ENCODE results near the gene SH3GL2.
A peak's percentile ranks its signal among the peaks of the same experiment; 100 is the strongest.

SH3GL2 gene

DNA sequence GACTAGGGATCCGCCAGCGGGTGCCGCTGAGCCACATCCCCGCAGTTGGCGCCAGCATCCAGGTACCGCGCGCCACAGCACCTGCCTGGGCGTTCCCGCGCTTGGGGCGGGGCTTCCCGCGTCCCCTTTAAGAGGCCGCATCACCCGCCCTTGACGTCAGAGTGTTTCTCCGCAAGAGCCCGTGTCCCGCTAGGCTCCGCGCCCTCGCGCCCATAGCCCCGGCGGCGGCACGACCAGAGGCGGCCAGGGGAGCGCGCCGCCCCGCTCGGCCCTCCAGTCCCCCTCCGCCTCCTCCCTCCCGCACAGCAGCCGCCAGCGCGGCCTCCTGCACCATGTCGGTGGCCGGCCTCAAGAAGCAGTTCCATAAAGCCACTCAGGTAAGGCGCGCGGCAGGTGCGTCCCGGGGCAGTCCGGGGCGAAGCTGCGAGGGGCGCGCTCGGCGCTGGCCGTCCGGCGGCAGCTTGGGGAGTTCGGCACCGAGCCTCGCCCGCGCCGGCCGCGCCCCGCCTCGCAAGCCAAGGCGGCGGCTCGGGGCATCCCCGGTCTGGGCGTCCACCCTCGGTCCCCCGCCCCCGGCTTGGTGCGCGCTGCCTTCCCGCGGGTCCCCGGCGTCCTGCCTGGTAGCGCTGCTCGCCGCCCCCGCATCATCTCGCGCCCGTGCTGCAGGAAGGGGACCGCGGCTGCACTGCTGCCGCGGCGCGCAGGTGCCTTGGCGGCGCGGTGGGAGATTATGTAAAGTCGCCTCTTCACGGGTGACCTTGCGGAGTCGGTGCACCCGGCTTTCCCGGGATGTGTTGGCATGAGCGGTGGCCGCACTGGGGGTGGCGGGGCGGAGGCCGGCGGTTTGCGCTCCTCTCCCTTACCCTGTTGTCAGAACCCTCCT, at the start of gene SH3GL2:
Gene SH3GL2, plus strand, starts transcription at position 156 of the 883 bp plus-strand sequence.
- DNase-seq = peak in 1 of 2 donors; percentile 23

DNA sequence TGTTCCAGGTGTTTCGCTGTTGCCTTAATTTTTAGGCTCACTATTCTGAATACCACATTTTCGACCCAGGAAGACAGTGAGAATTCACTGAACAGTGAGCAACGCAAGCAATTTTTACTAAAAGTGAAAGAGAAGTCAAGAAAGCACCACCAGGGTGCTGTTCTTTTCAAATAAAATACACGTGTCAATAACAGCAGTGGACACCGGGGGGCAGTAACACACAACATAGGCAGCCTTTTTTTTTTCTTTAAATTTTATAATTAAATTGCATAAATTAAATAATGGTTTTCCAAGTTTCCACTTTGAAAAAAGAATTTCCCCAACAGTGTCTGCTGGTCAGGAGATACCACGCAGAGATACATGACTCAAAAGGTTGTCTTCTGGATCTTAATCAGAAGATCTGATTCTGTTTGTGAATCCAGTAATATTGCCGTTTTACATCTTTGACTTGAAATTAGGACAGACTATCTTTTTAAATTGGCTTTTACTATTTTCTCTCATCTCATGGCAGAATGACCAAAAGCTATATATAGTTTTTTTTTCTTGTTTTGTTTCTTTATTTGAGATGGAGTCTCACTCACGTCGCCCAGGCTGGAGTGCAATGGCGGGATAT, 47.1 kb upstream of the SH3GL2 start:
- DNase-seq = peak in 1 of 2 donors; percentile 38

DNA sequence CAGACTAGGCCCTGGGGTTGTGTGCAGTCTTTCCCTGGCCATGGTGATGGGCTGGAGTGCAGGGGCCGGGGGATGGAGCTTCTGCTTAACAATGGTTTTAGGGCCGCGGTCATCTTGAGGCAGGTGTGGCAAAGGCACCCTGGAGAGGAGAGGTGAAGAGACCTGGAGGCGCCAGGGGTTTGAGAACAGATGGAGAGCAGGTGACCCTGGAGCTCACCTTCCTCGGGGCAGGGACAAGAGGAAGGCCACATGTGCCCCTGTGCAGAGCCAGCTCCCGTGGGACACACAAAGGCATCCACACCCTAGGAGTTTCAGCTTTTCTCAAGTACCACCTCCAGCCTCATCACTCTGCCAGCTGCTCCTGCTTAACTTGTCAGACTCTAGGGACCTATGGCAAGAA, 46.4 kb upstream of the SH3GL2 start:
- DNase-seq = no peak

DNA sequence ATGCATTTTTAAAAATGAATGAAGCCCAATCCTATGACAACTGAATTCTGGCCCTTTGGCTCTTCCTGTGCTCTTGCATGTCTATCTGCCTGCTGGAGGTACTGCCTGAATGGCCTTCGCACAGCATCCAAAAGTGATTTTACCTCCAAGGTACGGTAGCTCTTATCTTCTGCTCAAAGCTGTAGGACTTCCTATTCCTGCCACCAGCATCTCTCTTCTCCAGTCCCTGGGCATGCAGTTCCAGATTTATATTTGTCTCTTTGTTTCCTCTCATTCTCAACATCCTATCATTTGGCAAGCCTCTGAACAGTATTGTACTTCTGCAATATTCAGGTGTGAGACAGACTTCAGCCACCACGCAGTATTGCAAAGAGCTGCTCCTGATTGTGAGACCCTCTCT, 43.7 kb upstream of the SH3GL2 start:
- no peak for DNase-seq

DNA sequence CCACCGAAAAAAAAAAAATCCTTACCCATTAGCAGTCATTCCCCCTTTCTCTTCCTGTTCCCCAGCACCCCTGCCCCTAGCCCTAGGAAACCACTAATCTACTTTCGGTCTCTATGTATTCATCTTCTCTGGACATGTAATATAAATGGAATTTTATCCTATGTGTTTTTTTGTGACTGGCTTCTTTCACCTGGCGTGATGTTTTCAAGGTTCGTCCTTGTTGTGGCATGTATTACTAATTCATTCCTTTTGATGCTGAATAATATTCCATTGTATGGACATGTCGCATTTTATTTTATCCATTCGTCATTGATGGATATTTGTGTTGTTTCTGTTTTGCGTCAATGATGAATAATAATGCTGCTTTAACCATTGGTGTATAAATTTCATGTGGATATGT, 42.8 kb upstream of the SH3GL2 start:
- no peak for DNase-seq

DNA sequence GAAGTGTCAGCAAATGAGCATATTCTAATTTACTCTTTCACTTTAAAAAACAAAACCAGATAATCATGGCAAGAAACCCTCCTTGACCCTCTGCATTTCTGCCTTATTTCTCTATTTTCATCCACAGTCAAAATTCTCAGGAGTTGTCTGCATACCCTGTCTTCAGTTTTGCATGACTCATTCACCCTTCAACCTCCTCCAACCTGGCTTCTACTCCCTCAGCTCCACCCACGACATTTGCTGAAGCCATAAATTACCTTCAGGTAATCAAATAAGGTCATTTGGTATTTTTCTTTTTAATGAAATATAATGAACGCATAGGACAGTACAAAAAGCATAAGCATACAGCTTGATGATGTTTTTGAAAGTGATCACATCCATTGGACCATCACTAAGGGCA, 27.8 kb upstream of the SH3GL2 start:
- no peak for DNase-seq

DNA sequence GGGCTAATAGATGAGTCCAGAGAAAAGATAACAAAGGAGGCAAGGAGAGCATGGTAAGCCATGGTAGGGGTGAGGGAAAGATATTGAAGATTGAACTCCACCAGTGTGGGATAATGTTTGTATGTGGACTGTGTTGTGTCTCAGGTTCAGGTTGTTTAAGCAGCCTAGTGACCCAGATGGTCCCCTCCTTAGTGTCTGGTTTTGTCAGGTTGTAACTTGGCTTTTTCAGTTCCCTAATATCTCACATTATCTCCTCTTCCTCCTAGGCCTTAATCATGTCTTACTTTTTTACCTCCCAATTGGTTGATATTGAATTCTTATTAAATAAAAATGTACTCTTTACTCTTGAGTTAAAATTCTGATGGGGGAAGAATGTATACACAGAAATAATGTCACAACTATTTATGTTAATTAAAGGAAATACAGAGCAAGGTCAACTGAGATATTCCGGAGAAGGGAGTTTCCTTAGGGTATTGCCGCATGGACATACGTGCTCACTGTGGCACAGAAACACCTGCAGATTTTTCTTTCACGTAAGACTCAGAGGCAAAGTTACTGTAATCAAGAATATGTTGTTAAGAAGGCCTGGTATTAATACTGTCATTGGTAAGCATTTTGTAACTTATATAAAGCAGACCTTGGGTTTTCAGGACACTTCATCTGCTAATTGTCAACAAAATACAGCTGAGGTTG, 23.4 kb upstream of the SH3GL2 start:
- no peak for DNase-seq

DNA sequence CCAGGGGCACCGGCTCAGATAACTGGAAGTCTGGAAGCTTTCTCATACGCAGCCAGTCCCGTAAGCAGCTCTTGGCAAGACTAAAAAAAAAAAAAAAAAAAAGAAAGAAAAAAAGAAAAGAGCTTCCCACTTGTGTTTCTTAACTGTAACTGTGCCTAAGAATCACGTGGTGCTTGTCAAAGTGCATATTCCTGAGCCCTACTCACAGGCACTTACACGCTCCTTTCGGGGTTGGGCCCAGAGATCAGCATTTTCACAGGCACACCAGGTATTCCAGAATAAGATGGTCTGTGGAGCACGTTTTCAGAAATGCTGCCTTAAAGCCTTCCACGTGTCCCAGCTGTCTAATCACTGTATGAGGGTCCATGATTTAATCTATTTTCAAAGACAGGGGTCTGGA, 22.6 kb upstream of the SH3GL2 start:
- DNase-seq = no peak

DNA sequence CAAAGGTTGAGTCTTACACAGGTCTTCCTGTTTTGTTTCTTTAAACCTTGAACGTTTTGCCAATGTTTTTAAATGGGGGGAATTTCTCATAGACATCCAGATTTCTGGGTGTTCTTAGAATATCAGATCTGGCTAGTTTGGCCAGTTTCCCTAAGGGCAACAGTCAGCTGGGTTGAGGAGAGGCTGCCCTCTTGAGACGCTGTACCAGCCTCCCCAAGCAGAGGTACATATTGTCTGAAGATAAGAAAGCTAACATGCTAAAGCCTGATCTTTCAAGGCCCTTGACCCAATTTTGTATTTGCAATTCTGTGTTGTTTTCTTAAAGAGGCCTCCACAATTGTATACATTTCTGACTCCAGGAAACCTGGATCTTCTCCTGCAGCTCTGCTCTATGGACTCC, 21.9 kb upstream of the SH3GL2 start:
- no peak for DNase-seq

DNA sequence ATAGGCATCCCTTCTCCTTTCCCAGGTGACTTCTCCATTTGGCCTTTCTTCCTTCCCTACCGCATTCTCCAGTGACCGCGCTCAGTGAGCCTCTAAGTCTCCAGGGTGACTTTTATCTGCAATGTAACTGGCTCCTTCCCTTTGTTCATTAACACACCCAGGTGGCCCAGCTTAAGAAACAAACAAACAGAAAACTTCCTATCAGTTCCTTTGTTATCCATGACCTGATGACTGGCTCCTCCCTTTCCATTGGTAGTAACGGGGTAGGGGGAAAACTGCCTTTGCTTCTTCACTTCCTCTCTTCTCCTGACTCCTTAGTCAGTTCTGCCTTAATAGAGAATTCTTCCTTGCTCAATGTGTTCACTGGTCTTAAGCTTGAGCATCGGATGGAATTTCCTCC, 7.0 kb upstream of the SH3GL2 start:
- DNase-seq = no peak

DNA sequence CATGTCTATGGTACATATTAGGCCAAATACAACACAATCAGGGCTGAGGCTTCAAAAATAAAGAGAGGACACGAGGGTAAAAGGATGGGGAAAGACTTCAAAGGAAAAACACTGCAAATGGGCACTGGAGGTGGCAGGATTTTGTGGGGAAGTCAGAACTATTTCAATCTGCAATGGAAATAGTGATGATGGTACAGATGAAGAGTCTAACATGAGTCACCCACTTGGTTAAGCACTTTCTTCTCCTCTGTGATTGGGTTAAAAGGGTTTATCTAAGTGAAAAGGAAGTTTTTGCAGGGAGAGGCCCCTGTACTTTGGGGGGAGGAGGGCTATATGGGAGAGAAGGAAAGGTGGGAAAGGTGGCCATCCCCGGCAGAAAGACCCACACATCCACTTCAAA, 4.5 kb upstream of the SH3GL2 start:
- no peak for DNase-seq

DNA sequence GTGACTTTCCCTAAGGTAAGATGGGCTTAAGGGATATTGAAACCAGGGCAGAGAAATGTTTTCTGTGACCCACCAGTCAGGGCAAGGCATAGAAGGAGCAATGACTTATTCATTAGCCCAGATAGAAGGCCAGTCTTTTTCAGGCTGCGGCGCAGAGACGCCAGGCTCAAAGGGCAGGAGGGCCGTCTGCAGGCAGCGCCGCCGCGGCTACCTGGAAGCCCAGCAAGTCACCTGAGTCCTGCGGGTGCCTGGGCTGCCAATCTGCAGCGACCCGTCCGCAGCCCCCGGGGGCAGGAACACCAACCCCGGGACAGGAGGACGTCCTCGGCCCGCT, 322 bp upstream of the SH3GL2 start:
- DNase-seq = no peak

DNA sequence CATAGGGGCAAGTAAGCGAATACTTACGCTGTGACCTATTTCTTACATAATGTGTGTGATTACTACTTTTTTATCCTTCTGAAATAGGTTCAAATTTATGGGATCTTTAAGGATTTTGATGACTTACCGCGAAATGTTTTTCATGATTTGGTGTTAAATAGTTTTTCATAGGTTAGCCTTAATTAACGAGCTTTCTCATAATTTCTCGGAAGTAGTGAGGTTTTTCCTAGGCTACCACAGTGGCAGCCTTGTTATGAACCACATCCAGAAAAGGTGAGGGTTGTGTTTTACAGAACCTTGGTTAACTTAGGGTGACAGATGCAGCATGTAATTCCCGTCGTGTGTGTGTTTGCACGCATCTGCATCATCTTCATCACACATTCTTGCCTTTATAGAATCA, 1.3 kb downstream of the SH3GL2 start:
- no peak for DNase-seq

DNA sequence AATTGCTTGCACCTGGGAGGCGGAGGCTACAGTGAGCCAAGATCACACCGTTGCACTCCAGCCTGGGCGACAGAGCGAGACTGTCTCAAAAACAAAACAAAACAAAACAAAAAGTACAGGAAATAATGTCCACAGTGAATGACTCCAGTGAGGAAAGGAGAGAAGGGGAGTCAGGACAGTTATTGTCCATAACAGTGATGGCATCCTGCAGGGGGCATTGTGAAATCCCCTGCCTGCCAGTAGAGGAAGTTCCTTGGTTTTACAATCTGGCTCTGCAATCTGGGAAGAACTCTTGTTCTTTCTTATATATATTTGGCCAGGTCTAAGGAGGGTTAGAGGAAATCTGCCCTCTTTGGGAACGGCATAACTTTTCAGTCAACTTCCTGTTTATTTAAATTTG, 8.2 kb downstream of the SH3GL2 start:
- no peak for DNase-seq

DNA sequence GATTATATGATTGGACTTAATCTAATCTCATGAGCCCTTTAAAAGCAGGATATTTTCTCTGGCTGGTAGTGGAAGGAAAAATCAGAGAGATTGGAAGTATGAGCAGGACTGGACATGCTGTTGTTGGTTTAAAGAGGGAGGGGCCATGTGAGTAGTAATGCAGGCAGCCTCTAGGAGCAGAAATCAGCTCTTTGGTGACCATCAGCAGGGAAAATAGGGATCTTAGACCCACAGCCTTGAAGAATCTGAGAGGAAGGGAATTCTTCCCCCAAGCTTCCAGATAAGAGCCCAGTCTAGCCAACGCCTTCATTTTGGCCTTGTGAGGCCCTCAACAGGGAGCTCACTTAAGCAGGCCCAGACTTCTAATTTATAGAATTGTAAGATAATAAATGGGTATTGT, 9.5 kb downstream of the SH3GL2 start:
- DNase-seq = no peak

DNA sequence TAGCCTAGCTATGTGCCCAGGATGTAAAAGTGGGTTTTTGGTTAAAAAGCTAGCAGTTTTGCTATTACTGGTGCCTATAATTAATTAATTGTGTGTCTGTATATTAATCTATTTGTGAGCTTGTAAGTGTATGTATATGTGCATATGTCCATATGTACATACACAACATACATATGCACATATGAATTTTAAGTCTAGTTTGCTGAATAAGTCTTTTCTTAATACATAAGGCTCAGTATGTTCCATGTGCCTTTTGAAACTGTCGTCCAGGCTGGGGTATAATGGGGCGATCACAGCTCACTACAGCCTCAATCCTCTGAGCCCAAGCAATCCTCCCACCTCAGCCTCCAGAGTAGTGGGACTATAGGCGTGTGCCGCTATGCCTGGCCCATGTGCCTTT, 10.1 kb downstream of the SH3GL2 start:
- DNase-seq = no peak

DNA sequence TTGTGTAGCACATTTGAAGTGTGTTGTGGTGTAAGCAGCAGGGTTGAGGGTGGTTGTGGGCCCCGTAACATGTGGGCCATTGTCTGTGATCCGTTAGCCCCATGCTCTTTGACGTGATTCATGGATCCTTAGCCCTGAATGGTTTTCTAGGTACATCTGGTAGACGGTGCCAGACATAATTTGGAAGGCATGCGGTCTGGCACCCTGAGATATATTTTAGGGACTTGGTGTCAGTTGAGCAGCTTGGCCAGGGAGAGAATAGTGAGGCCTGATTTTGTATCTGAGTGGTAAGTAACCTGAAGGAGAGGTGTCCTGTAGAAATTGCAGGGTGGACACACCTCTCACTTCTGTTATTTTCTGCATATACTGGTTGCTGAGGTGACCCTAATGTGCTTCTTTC, 10.9 kb downstream of the SH3GL2 start:
- DNase-seq = no peak

DNA sequence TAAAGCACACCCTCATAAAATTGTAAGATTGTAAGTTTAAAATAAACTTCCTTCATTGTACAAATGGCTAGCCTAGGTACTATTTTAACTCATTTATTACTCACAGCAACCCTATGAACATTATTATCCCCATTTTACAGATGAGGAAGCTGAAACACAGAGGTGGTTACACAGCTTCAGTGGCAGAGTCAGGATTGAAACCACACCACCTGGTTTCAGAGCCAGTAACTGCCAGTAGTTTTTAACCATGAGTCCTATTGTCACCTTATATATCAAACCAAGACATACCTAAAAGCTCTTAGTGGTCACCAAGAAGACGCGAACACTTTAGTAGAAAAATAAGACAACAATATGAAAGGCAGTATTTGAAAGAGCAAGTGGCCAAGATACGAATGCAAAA, 16.1 kb downstream of the SH3GL2 start:
- no peak for DNase-seq

DNA sequence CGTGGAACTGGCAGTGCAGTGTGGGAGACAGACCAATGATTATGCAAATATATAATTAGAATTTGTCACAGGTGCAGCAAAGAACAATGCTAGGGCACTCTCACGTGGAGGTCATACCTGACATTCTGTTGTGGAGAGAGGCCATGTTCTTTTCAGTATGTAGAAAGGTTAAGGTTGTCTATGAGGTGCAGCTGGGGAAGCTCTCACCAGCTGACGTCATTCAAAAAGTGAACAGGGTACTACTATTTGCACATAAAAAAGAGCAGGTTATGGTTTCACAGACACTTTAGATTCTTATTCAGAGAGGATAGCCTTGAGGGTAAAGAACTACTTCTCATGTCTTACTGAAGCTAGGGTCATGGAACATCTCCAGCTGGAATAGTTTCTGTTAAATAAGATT, 19.1 kb downstream of the SH3GL2 start:
- no peak for DNase-seq

DNA sequence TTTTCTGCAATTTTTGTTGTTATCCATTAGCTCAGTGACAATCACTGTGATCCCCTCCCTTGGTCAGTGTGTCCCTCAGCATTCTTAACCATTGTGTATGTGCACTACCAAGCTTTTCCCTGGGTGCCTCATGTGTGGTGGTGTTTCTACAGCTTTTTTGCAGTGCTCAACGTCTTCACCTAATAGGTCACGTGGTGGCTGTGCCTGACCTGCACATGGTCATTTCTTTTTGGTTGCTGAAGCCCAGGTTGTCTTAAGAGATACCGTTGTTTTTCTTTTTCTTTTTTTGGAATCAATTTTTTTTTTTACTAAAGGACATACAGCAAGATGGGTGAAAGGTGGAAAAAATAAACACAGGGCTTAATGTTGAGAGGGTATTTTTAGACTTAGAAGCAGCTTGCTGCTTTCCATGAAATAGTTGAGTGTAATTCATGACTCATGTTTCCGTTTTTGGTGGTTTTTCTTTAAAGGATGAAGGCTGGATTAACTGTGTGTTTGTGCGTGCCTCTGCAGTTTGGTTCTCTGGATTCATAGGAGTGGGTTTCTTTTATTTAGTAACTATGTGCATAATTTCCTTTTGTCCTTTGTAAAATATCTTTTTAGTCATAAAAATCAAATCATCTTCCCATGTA, 22.2 kb downstream of the SH3GL2 start:
- no peak for DNase-seq

DNA sequence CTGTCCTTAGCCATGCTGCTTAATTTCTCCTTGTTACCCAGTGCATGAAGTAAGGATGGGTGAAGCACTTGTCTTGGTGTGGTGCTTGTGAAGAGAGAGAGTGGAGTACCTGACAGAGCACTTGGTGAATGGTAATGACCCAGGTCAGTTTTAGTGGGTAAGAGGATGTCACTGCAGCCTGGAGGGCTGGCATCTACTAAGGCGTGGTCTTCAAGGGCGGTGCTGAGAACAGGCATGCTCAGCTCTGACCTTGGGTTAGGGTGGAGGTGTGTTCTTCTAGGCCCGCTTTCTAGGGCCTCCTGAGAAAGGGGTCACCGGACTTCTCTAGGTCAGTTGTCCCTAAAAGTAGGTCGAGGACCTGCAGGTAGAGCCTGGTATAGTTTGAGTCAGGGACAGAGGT, 25.7 kb downstream of the SH3GL2 start:
- DNase-seq = no peak

DNA sequence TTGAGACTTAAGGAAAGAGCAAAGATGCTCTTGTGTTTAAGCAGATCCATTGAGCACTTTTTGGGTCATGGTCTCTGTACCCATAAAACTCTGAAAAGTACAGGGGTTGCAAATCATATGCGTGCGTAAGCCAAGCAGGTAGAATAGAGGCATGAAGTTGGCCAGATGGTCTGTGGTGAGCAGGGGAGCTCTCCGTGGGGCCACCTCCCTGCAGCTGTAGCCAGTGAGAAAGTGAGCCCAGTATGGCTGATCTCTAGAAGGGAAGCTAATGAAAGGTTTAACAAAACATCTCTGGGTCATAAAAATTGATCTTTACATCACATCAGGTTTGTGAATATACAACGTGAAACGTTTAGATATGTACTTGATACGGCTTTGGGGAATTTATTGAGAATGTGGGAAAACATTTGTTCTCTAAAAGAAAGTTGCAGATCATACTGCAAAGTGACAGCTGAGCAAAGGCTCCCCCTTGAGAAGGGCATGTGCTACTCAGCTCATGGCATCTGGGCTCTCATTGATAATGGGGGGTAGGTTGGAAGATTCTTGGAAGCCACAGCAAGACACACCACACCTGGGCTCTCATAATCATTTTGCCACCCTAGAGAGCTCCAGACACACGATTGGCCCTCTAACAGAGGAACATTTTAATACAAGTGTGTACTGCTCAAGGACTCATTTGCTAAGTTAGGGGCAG, 30.6 kb downstream of the SH3GL2 start:
- DNase-seq = no peak

DNA sequence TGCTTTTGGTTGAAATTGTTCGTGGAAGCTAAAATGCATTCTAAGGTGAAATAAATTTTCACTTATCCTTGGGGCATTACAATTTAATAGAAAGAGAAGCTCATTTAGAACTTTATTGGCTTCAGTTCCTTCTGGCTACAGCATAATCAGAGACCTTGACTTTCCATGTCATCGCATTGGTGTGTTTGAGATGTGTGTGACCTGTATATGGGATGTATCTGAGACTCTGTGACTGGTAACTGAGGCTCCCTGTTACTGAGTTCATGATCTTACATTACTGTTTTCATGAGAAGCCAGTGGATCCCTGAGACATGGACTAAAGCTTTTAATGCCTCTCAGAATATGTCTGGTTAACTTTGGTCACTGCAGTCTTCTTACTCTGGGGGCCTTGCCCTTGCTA, 32.5 kb downstream of the SH3GL2 start:
- DNase-seq = no peak
